ENCODE results near the gene C1QTNF9B. TPM values are rescaled to one million over a fixed set of nuclear protein-coding genes. Genes with fewer than 3 reads are reported as not detected.

C1QTNF9B gene
- total RNA-seq: not detected in 2 replicates

DNA sequence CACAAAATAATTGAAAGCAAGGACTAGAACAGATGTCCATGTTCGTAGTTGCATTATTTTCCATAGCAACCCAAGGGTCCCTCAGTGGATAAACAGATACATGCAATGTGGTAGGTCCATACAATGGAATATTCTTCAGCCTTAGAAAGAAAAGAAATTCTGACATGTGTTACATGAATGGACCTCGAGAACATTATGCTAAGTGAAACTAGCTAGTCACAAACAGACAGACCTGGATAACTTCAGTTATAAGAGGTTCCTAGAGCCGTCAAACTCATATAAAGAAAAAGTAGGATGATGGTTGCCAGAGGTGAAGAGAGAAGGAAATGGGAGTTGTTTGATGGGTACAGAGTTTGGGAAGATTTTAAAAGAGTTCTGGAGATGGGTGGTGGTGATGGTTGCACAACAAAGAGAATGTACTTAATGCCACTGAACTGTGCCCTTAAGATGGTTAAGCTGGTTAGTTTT lies at the start of gene C1QTNF9B:
Gene C1QTNF9B (minus strand): TSS at position 51 of the 468 bp plus-strand sequence.

DNA sequence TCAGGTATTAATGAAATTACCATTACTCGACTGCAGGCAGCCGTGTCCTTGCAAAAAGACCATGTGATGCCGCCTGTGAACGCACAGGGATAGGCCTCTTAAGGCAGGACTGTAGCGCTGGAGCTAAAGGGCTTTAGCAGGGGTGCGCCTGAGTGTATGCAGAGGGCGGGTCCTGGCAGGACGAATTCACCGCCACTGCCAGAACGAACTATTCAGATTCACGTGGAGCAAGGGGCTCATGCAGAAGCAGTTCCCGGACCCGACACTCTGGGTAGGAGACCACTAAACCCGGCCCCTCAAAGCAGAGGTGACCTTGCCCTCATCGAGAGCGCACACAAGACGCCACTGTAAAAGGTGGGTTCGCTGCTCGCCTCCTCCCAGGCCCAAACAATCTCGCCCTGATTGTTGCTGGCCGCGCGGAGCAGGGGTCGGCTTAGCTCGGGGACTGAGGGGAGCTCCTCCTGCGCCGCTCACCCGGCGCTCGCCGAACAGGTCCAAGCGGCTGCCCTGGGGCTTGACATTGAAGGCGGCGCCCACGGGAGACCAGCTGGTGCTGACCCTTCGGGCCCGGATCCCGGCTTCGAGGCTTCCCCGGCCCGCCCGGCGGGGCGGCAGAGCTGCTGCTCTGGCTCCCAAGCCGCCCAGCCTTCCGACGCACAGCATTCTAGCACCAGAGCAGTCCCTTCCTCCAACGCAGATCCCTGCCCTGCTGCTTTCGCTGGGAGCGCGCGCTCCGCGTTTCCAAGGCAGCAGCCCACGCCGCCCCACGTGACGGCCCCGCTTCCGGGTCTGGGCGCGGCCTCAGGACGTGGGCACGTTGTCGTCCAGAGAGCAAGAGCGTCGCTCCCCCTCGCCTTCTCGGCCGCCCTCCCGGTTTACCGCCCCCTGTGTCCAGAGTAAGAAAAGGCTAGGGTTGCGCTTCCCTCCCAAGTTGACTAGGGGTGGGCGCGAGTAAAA lies 8.4 kb downstream of the C1QTNF9B start, which contains the start of gene MIPEP:
Gene MIPEP (minus strand): TSS at position 743 of the 957 bp plus-strand sequence. CDS start 80 bp downstream, at position 663.

Other genes starting within 250 kb of the C1QTNF9B start
- 22.1 and 25.5 TPM in 2 replicates for gene MIPEP, start 8.1 kb downstream of the C1QTNF9B start, total RNA-seq

All from airway epithelial cell (primary cell).